Caco-2 (cell line): Measurements from ENCODE around the gene SFMBT1. TPM values are rescaled to one million over a fixed set of nuclear protein-coding genes. Genes with fewer than 3 reads are reported as not detected.

Source experiments
- BruUV-seq: library from RNA; stranded (reverse); fragments of 400-500 nt; replicated peaks from 2 replicates; lab custom pipeline; 2021; lab: Mats Ljungman, UMichigan
- CTCF ChIA-PET: fragments of 300-600 bp; sonication (Branson Sonifier 250); formaldehyde crosslinking; loops from one replicate; lab custom pipeline; 2022; ENCODE audit warnings: antibody characterized with exemption; lab: Charles Lee
- POLR2A ChIA-PET: fragments of 300-600 bp; sonication (Branson Sonifier 250); formaldehyde crosslinking; loops from one replicate; lab custom pipeline; 2022; ENCODE audit warnings: antibody characterized with exemption; lab: Charles Lee
- DNase-seq, 2 experiments: peaks; one replicate each; pipeline versions ENCODE4 v3.0.0 to v3.0.0-alpha.2; 2020 to 2022
- H3K27me3 ChIP-seq: replicated peaks from 2 replicates; pipeline ENCODE4 v1.6.0; 2011; ENCODE audit warnings: low read length; ENCODE audit not compliant: control insufficient read depth, insufficient read depth
- H3K36me3 ChIP-seq: 2 replicates; pipeline ENCODE4 v1.5.1; 2011; ENCODE audit warnings: low read length; ENCODE audit not compliant: control insufficient read depth, insufficient read depth
- H3K4me1 ChIP-seq: fragments of 250-450 bp; sonication (Bioruptor Pico); 2 replicates; pipeline ENCODE4 v1.5.1; 2020; ENCODE audit warnings: mild to moderate bottlenecking
- H3K4me3 ChIP-seq: 2 replicates; pipeline ENCODE4 v1.5.1; 2011; ENCODE audit warnings: low read depth, mild to moderate bottlenecking, control low read depth, low read length
- H3K9me3 ChIP-seq: fragments of 250-450 bp; sonication (Bioruptor Pico); 2 replicates; pipeline ENCODE4 v1.5.1; 2020; ENCODE audit warnings: mild to moderate bottlenecking, moderate library complexity
- H3K27ac Mint-ChIP-seq: one replicate; pipeline ENCODE4 v1.8.0; 2022; ENCODE audit warnings: mixed read lengths; ENCODE audit not compliant: unreplicated experiment
- H3K27me3 Mint-ChIP-seq: one replicate; pipeline ENCODE4 v1.8.0; 2022; ENCODE audit warnings: mixed read lengths; ENCODE audit not compliant: insufficient read depth, unreplicated experiment
- H3K36me3 Mint-ChIP-seq: one replicate; pipeline ENCODE4 v1.8.0; 2022; ENCODE audit warnings: mild to moderate bottlenecking, mixed read lengths; ENCODE audit not compliant: insufficient read depth, unreplicated experiment
- H3K4me1 Mint-ChIP-seq: one replicate; pipeline ENCODE4 v1.8.0; 2022; ENCODE audit warnings: low read depth, mixed read lengths; ENCODE audit not compliant: unreplicated experiment
- H3K4me3 Mint-ChIP-seq: one replicate; pipeline ENCODE4 v1.8.0; 2022; ENCODE audit warnings: mild to moderate bottlenecking, moderate library complexity, mixed read lengths; ENCODE audit not compliant: unreplicated experiment
- H3K9me3 Mint-ChIP-seq: one replicate; pipeline ENCODE4 v1.8.0; 2022; ENCODE audit warnings: mixed read lengths; ENCODE audit not compliant: unreplicated experiment
- intact Hi-C: fragments of 100-400 bp; cut with micrococcal nuclease; formaldehyde crosslinking; loops from one replicate; pipeline ENCODE4 v1.10.0; 2022; ENCODE audit not compliant: unreplicated experiment
- total RNA-seq: library from RNA; stranded (reverse); gene quantifications from 2 replicates; pipeline ENCODE4 v1.2.3, GENCODE V29; 2022
- TF ChIP-seq, protein P1 (sequence below), 2 experiments: fragments of 200-600 bp in 1 of 2; IDR thresholded peaks; 1 replicate in 1 of 2; 2 replicates in 1 of 2; pipeline versions ENCODE4 v1.5.1 to v1.8.0; 2011 to 2022; ENCODE audit warnings: antibody characterized with exemption in 1 of 2, control low read depth in 1 of 2, inconsistent platforms in 1 of 2, low read depth in 1 of 2, low read length in 1 of 2, mild to moderate bottlenecking in 1 of 2, moderate library complexity in 1 of 2; ENCODE audit not compliant: insufficient read depth in 1 of 2, severe bottlenecking in 1 of 2, unreplicated experiment in 1 of 2

SFMBT1 gene
- total RNA-seq, 1 experiment from 2014 or later: 45.3 TPM

DNA sequence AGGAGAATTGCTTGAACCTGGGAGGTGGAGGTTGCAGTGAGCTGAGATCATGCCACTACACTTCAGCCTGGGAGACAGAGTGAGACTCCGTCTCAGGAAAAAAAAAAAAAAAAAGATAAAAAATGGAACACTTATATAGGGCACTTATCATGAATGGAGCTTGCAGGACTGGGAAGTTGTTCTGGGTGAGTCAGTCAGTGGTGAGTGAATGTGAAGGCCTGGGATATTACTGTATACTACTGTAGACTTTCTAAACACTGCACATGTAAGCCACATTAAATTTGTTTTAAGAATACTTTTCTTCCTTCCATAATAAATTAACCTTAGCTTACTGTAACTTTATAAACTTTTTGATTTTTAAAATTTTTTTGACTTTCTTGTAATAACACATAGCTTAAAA lies 59.8 kb downstream of the SFMBT1 start:
- Mint-ChIP-seq H3K27ac (no peak overlapping the region), H3K27me3 (no peaks in the 10 kb centered on the region), H3K9me3 (no peaks in the 10 kb centered on the region), H3K4me3 (no peak overlapping the region), H3K36me3 (no peaks in the 10 kb centered on the region), H3K4me1 (peaks cover 9% of the 10 kb centered on the region)
- intact Hi-C loops: no loop called here
- Histone ChIP-seq H3K4me1 (no peaks in the 10 kb centered on the region), H3K4me3 (no peak overlapping the region), H3K9me3 (no peaks in the 10 kb centered on the region), H3K36me3 (no peaks in the 10 kb centered on the region), H3K27me3 (no peaks in the 10 kb centered on the region)
- POLR2A ChIA-PET: no interaction called here
- DNase-seq: no peak
- no TSS peak for BruUV-seq
- CTCF ChIA-PET: interaction anchor here (0.6 to 0.7 kb wide), 3 partner anchors 49 to 1577 kb away, joined by 4 read pairs; no protein-coding TSS in a partner anchor
- TF ChIP-seq, protein P1, sequence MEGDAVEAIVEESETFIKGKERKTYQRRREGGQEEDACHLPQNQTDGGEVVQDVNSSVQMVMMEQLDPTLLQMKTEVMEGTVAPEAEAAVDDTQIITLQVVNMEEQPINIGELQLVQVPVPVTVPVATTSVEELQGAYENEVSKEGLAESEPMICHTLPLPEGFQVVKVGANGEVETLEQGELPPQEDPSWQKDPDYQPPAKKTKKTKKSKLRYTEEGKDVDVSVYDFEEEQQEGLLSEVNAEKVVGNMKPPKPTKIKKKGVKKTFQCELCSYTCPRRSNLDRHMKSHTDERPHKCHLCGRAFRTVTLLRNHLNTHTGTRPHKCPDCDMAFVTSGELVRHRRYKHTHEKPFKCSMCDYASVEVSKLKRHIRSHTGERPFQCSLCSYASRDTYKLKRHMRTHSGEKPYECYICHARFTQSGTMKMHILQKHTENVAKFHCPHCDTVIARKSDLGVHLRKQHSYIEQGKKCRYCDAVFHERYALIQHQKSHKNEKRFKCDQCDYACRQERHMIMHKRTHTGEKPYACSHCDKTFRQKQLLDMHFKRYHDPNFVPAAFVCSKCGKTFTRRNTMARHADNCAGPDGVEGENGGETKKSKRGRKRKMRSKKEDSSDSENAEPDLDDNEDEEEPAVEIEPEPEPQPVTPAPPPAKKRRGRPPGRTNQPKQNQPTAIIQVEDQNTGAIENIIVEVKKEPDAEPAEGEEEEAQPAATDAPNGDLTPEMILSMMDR (IDR thresholded peaks at IDR 0.05; ENCODE audit: insufficient read depth in 1 of 2, low read depth in 1 of 2, low read length in 1 of 2, severe bottlenecking in 1 of 2, unreplicated experiment in 1 of 2): no peak

DNA sequence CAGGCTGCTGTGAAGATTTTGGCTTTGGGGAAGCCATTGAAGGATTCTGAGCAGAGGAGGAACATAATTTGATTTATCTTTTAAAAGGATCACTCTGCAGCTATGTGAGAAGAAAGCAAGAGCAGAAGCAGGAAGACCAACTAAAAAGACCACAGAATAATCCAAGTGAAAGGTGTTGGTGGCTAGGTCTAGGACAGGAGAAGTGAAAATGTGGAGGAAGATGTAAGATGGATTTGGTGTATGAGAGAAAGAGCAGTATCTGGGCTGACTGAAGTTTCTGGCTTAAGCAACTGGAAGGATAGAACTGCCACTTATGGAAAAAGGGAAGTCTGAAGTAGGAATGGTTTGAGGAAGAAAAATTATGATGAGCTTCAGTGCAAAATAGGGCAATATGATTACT lies 62.0 kb downstream of the SFMBT1 start:
- Mint-ChIP-seq H3K27me3 (no peaks in the 10 kb centered on the region), H3K4me3 (no peak overlapping the region), H3K27ac (no peak overlapping the region), H3K4me1 (peaks cover 22% of the 10 kb centered on the region), H3K9me3 (no peaks in the 10 kb centered on the region), H3K36me3 (no peaks in the 10 kb centered on the region)
- intact Hi-C loops: no loop called here
- BruUV-seq: no TSS peak
- Histone ChIP-seq H3K36me3 (no peaks in the 10 kb centered on the region), H3K4me3 (no peak overlapping the region), H3K27me3 (no peaks in the 10 kb centered on the region), H3K9me3 (no peaks in the 10 kb centered on the region), H3K4me1 (no peaks in the 10 kb centered on the region)
- no peak for DNase-seq
- ChIA-PET CTCF (no interaction called here), POLR2A (no interaction called here)
- TF ChIP-seq, protein P1 (IDR thresholded peaks at IDR 0.05; ENCODE audit: insufficient read depth in 1 of 2, low read depth in 1 of 2, low read length in 1 of 2, severe bottlenecking in 1 of 2, unreplicated experiment in 1 of 2): no peak

DNA sequence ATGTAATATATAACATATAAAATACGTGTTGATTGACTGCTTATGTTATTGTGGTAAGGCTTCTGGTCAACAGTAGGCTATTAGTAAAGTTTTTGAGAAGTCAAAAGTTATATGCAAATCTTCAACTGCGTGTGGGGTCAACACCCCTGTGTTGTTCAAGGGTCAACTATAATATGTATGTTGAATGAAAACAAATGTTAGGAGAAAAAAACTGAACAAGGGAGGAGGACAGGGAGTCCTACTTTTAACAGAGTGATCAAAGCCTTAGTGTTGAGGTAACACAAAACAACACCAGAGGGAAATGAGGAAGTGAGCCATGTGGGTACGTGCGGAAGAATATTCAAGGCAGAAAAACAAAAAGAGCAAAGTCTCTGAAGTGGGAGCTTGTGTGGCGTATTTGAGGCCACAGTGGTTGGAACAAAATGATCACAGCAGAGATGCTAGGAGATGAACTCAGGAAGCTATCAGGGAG lies 62.5 kb downstream of the SFMBT1 start:
- H3K9me3 ChIP-seq: no peaks in the 10 kb centered on the region
- H3K9me3 Mint-ChIP-seq: no peaks in the 10 kb centered on the region
- no peak overlapping the region for H3K4me3 ChIP-seq
- TF ChIP-seq, protein P1 (IDR thresholded peaks at IDR 0.05; ENCODE audit: insufficient read depth in 1 of 2, low read depth in 1 of 2, low read length in 1 of 2, severe bottlenecking in 1 of 2, unreplicated experiment in 1 of 2): no peak
- H3K36me3 Mint-ChIP-seq: no peaks in the 10 kb centered on the region
- DNase-seq: no peak
- ChIA-PET POLR2A (interaction anchor here (0.6 kb wide), 1 partner anchor 71 kb away, joined by 6 read pairs; no protein-coding TSS in a partner anchor), CTCF (no interaction called here)
- peaks cover 22% of the 10 kb centered on the region for H3K4me1 Mint-ChIP-seq
- no peaks in the 10 kb centered on the region for H3K27me3 Mint-ChIP-seq
- H3K27ac Mint-ChIP-seq: no peak overlapping the region
- no peaks in the 10 kb centered on the region for H3K4me1 ChIP-seq
- no peak overlapping the region for H3K4me3 Mint-ChIP-seq
- no peaks in the 10 kb centered on the region for H3K36me3 ChIP-seq
- intact Hi-C loops: no loop called here
- no peaks in the 10 kb centered on the region for H3K27me3 ChIP-seq
- no TSS peak for BruUV-seq
